Measurements from ENCODE around the gene MAB21L2. TPM values are rescaled to one million over a fixed set of nuclear protein-coding genes. Genes with fewer than 3 reads are reported as not detected.

The MAB21L2 gene
- total and polyA plus RNA-seq, 2 of the 13 experiments (the other 11 are each of a cell fraction or from before 2014, with no cell fraction given): not detected

DNA sequence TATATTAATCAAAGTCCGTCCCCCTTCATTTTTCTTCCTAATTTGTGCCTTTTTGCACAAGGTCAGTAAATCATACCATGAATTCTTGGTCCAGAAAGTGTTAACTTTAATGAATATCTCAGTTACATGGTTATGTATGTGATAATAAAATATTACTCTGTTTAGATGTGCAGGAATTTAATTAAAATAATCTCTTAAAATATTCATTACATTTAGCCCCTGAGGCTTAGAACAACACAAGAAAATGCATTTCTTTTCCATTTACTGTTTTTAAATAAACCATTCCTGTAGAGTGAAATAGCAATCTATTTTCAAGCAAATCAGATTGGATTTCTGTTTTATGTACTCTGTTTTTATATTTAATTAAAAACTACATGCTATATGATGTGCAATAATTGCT lies 17.6 kb downstream of the MAB21L2 start:
- no TSS peak for BruUV-seq (replicated peaks)

More for the DNA sequence above, 17.6 kb downstream of the MAB21L2 start:
- in situ Hi-C loops (cut with HindIII; ENCODE audit: extremely low pct_ligation_motif_present, low pct_unique_long_range_greater_than_20kb) (no loop called here), intact Hi-C loops (cut with micrococcal nuclease; ENCODE audit: unreplicated experiment) (no loop called here)
- Histone ChIP-seq H4K20me1 (ENCODE audit: insufficient read depth, low read length) (no peaks in the 10 kb centered on the region), H3K9ac (ENCODE audit: insufficient read depth, low read depth, low read length) (no peak overlapping the region), H3K4me1 (ENCODE audit: insufficient read depth, low read length) (no peaks in the 10 kb centered on the region), H3K79me2 (ENCODE audit: insufficient read depth, low read length) (no peaks in the 10 kb centered on the region), H3K27ac (ENCODE audit: extremely low read length, insufficient read depth, low read length) (no peak overlapping the region), H3K36me3 (replicated peaks in 1 of 2; ENCODE audit: control insufficient read depth in 1 of 2, insufficient read depth in 2 of 2, low read length in 2 of 2) (peaks cover 0 to 6% of the 10 kb centered on the region in 2 experiments; a peak in 2 of 5 replicates), H2AFZ (ENCODE audit: low read length) (no peak overlapping the region), H3K4me3 (replicated peaks in 1 of 3; ENCODE audit: insufficient read depth in 1 of 3, low read depth in 2 of 3, low read length in 3 of 3) (no peak overlapping the region), H3K9me3 (ENCODE audit: low read length) (no peaks in the 10 kb centered on the region), H3K4me2 (ENCODE audit: low read depth, low read length) (no peak overlapping the region), H3K27me3 (ENCODE audit: control insufficient read depth in 1 of 2, insufficient read depth in 2 of 2, low read length in 2 of 2) (no peaks in the 10 kb centered on the region)
- 96% methylated on average over 1 of the region's 1 CpG for WGBS (ENCODE audit: low lambda C conversion rate)
- TF ChIP-seq ZFP36 (IDR thresholded peaks at IDR 0.05; ENCODE audit: borderline replicate concordance, low read depth, low read length, partially characterized antibody): no peak
- TF ChIP-seq ZSCAN21 (CRISPR knock-in tag; IDR thresholded peaks at IDR 0.05; ENCODE audit: borderline replicate concordance): no peak
- TF ChIP-seq MBD4 (IDR thresholded peaks at IDR 0.05; ENCODE audit: borderline replicate concordance, low read length): no peak
- no peak for TF ChIP-seq SNRNP70 (IDR thresholded peaks at IDR 0.05; ENCODE audit: low read depth, low read length)
- no peak for TF ChIP-seq ZFP36L2 (CRISPR knock-in tag; IDR thresholded peaks at IDR 0.05)
- TF ChIP-seq ATM (IDR thresholded peaks at IDR 0.05; ENCODE audit: borderline replicate concordance): no peak
- no peak for TF ChIP-seq ZNF326 (CRISPR knock-in tag; IDR thresholded peaks at IDR 0.05; ENCODE audit: borderline replicate concordance)
- TF ChIP-seq GTF2F1 (IDR thresholded peaks at IDR 0.05; ENCODE audit: low read length): no peak
- no peak for TF ChIP-seq NR2F6 (IDR thresholded peaks at IDR 0.05)
- no peak for TF ChIP-seq NR2F6 (CRISPR knock-in tag; IDR thresholded peaks at IDR 0.05)
- no peak for TF ChIP-seq MAZ (IDR thresholded peaks at IDR 0.05; ENCODE audit: borderline replicate concordance, low read depth, low read length)
- TF ChIP-seq MAZ (CRISPR knock-in tag; IDR thresholded peaks at IDR 0.05; ENCODE audit: low read depth): no peak
- TF ChIP-seq, protein P1, sequence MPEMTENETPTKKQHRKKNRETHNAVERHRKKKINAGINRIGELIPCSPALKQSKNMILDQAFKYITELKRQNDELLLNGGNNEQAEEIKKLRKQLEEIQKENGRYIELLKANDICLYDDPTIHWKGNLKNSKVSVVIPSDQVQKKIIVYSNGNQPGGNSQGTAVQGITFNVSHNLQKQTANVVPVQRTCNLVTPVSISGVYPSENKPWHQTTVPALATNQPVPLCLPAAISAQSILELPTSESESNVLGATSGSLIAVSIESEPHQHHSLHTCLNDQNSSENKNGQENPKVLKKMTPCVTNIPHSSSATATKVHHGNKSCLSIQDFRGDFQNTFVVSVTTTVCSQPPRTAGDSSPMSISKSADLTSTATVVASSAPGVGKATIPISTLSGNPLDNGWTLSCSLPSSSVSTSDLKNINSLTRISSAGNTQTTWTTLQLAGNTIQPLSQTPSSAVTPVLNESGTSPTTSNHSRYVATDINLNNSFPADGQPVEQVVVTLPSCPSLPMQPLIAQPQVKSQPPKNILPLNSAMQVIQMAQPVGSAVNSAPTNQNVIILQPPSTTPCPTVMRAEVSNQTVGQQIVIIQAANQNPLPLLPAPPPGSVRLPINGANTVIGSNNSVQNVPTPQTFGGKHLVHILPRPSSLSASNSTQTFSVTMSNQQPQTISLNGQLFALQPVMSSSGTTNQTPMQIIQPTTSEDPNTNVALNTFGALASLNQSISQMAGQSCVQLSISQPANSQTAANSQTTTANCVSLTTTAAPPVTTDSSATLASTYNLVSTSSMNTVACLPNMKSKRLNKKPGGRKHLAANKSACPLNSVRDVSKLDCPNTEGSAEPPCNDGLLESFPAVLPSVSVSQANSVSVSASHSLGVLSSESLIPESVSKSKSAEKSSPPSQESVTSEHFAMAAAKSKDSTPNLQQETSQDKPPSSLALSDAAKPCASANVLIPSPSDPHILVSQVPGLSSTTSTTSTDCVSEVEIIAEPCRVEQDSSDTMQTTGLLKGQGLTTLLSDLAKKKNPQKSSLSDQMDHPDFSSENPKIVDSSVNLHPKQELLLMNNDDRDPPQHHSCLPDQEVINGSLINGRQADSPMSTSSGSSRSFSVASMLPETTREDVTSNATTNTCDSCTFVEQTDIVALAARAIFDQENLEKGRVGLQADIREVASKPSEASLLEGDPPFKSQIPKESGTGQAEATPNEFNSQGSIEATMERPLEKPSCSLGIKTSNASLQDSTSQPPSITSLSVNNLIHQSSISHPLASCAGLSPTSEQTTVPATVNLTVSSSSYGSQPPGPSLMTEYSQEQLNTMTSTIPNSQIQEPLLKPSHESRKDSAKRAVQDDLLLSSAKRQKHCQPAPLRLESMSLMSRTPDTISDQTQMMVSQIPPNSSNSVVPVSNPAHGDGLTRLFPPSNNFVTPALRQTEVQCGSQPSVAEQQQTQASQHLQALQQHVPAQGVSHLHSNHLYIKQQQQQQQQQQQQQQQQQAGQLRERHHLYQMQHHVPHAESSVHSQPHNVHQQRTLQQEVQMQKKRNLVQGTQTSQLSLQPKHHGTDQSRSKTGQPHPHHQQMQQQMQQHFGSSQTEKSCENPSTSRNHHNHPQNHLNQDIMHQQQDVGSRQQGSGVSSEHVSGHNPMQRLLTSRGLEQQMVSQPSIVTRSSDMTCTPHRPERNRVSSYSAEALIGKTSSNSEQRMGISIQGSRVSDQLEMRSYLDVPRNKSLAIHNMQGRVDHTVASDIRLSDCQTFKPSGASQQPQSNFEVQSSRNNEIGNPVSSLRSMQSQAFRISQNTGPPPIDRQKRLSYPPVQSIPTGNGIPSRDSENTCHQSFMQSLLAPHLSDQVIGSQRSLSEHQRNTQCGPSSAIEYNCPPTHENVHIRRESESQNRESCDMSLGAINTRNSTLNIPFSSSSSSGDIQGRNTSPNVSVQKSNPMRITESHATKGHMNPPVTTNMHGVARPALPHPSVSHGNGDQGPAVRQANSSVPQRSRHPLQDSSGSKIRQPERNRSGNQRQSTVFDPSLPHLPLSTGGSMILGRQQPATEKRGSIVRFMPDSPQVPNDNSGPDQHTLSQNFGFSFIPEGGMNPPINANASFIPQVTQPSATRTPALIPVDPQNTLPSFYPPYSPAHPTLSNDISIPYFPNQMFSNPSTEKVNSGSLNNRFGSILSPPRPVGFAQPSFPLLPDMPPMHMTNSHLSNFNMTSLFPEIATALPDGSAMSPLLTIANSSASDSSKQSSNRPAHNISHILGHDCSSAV (CRISPR knock-in tag; IDR thresholded peaks at IDR 0.05; ENCODE audit: borderline replicate concordance): no peak
- no peak for TF ChIP-seq GATAD2A (CRISPR knock-in tag; IDR thresholded peaks at IDR 0.05)
- TF ChIP-seq FOSL2 (CRISPR knock-in tag; IDR thresholded peaks at IDR 0.05): no peak
- TF ChIP-seq, protein P2, sequence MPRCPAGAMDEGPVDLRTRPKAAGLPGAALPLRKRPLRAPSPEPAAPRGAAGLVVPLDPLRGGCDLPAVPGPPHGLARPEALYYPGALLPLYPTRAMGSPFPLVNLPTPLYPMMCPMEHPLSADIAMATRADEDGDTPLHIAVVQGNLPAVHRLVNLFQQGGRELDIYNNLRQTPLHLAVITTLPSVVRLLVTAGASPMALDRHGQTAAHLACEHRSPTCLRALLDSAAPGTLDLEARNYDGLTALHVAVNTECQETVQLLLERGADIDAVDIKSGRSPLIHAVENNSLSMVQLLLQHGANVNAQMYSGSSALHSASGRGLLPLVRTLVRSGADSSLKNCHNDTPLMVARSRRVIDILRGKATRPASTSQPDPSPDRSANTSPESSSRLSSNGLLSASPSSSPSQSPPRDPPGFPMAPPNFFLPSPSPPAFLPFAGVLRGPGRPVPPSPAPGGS (CRISPR knock-in tag; IDR thresholded peaks at IDR 0.05): no peak
- TF ChIP-seq HNRNPLL (IDR thresholded peaks at IDR 0.05; ENCODE audit: low read depth, low read length, poor library complexity, severe bottlenecking): no peak
- no peak for TF ChIP-seq HOXA5 (CRISPR knock-in tag; IDR thresholded peaks at IDR 0.05)
- TF ChIP-seq IKZF4 (CRISPR knock-in tag; IDR thresholded peaks at IDR 0.05; ENCODE audit: borderline replicate concordance, low read depth, not compliant biosample characterization): no peak
- ChIA-PET POLR2A (no interaction called here), CTCF (ENCODE audit: low intra/inter-chr PET ratio, low total read pairs) (no interaction called here)
- no peak for DNase-seq (ENCODE audit: low spot score)
- no peak for FAIRE-seq
- ATAC-seq: no peak

Data from HepG2 (cell line).